SU-DHL-6 (cell line): ENCODE data around the gene PLCH1.

Source experiments
- CTCF ChIP-seq: fragments of 200-600 bp; sonication (generic); IDR thresholded peaks from one replicate; pipeline ENCODE4 v1.5.1; 2017; ENCODE audit warnings: antibody characterized with exemption, mild to moderate bottlenecking, low read length, moderate library complexity; ENCODE audit not compliant: insufficient read depth, poor library complexity, severe bottlenecking
- EZH2phosphoT487 ChIP-seq: fragments of 200-600 bp; sonication (generic), shearing (Covaris generic); conservative IDR thresholded peaks from 2 replicates; pipeline ENCODE4 v1.6.1; 2018; ENCODE audit warnings: mild to moderate bottlenecking, antibody characterized with exemption, low read length, moderate library complexity, mixed read lengths

GRCh38 chr3:155331078-155331477 is 413.8 kb downstream of the PLCH1 start:
- TF ChIP-seq CTCF (no peak), EZH2phosphoT487 (no peak)
